AG08395 (cell line): ENCODE measurements around the gene MT1F.
"Not testable (repeated sequence)": the region's sequence is repeated elsewhere in the genome, so short reads cannot be mapped to it uniquely, and the experiment has no call there.

Source experiments
- DNase-seq: peaks from one replicate; pipeline ENCODE4 v3.0.0; 2012; ENCODE audit warnings: mixed read lengths, low spot score

The MT1F gene

GRCh38 chr16:56657555-56658326 lies at the start of gene MT1F:
Gene MT1F (plus strand): TSS chr16:56657959. CDS start chr16:56658059, 100 bp downstream.
- peak; percentile 33 for DNase-seq

GRCh38 chr16:56608043-56608875 lies 49.5 kb upstream of the MT1F start, which contains the start of gene MT2A:
Gene MT2A (plus strand): TSS chr16:56608584. CDS start chr16:56608656, 72 bp downstream.
- DNase-seq = peak; percentile 92

- no peak for DNase-seq
Measured at GRCh38 chr16:56608876-56609462, 48.8 kb upstream of the MT1F start.

GRCh38 chr16:56609463-56609921 lies 48.3 kb upstream of the MT1F start:
- peak; percentile 56 for DNase-seq

GRCh38 chr16:56610017-56610608 lies 47.6 kb upstream of the MT1F start:
- peak; percentile 41 for DNase-seq

GRCh38 chr16:56610609-56611111 lies 47.1 kb upstream of the MT1F start:
- no peak for DNase-seq

GRCh38 chr16:56611281-56611833 lies 46.4 kb upstream of the MT1F start:
- DNase-seq = peak; percentile 51

- no peak for DNase-seq
Measured at GRCh38 chr16:56613706-56614105, 44.1 kb upstream of the MT1F start.

- no peak for DNase-seq
Measured at GRCh38 chr16:56614549-56614991, 43.2 kb upstream of the MT1F start.

- DNase-seq = no peak
Measured at GRCh38 chr16:56615353-56615752, 42.4 kb upstream of the MT1F start.

- DNase-seq = no peak
Measured at GRCh38 chr16:56616608-56617211, 41.0 kb upstream of the MT1F start.

GRCh38 chr16:56617212-56618085 lies 40.3 kb upstream of the MT1F start:
- DNase-seq = peak; percentile 66

- DNase-seq = no peak
Measured at GRCh38 chr16:56618138-56618537, 39.6 kb upstream of the MT1F start.

GRCh38 chr16:56620339-56620897 lies 37.3 kb upstream of the MT1F start:
- DNase-seq = no peak

- not testable (repeated sequence) for DNase-seq
Measured at GRCh38 chr16:56621665-56622445, 35.9 kb upstream of the MT1F start.

- DNase-seq = not testable (repeated sequence)
Measured at GRCh38 chr16:56623184-56623583, 34.6 kb upstream of the MT1F start.

- DNase-seq = no peak
Measured at GRCh38 chr16:56623637-56624036, 34.1 kb upstream of the MT1F start.

GRCh38 chr16:56625140-56625942 lies 32.4 kb upstream of the MT1F start, which contains the start of gene MT1E:
Gene MT1E (plus strand): TSS chr16:56625781. CDS start chr16:56625852, 71 bp downstream.
- peak; percentile 87 for DNase-seq
